GM12865 (cell line): ENCODE measurements around the gene FOXJ3.

Experiments used
- DNase-seq: peaks from one replicate; pipeline ENCODE4 v3.0.0; 2010; ENCODE audit warnings: low read depth
- H3K4me3 ChIP-seq: 2 replicates; pipeline ENCODE4 v1.5.1; 2011; ENCODE audit warnings: mild to moderate bottlenecking, low read depth, low read length, control low read depth
- CTCF ChIP-seq: IDR thresholded peaks from 2 replicates; pipeline ENCODE4 v1.5.1; 2011; ENCODE audit warnings: low read length, control low read depth, low read depth, inconsistent platforms; ENCODE audit not compliant: insufficient read depth; ENCODE audit errors: missing control alignments

Gene FOXJ3

DNA sequence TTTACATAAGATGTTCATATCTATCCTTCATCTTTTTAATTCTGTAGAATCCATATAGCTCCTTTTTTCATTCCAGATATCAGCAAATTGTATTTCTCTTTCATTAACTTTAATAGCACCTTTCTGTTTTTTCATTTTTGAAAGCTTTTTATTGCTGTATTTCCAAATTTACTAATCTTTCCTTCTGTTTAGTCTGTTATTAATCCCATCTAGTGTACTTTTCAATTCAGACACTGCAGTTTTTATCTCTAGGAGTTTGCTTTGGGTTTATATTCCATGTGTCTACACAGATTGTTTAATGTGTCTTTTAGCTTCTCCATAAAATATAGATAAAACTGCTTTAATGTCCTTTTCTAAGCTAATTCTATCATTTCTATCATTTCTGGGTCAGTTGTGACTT, 133.0 kb downstream of the FOXJ3 start:
- TF ChIP-seq CTCF: no peak
- DNase-seq: no peak

DNA sequence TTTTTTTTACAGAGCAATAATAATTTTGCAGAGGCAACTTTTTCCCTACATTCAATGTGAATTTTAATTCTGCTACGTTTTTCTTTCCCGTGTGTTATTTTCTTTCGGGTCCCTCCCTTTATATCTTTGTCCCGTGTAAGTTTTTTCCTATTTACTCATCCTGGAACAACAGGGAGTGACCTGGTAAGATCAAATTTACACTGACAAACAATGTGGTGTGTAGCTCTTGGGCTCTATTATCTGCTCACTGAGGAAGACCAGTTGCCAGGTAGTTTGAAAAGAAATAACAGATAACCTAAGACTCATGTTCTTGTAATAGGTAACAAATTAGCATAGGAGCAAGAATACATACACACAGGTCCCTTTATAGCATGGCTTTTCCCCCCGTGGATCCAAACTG, 136.8 kb downstream of the FOXJ3 start:
- no peak overlapping the region for H3K4me3 ChIP-seq
- no peak for TF ChIP-seq CTCF
- no peak for DNase-seq

More for the DNA sequence above, 133.0 kb downstream of the FOXJ3 start:
- no peak overlapping the region for H3K4me3 ChIP-seq

GRCh38 chr1:42195841-42196240, 139.2 kb downstream of the FOXJ3 start:
- H3K4me3 ChIP-seq: no peak overlapping the region
- DNase-seq: no peak
- TF ChIP-seq CTCF: no peak

DNA sequence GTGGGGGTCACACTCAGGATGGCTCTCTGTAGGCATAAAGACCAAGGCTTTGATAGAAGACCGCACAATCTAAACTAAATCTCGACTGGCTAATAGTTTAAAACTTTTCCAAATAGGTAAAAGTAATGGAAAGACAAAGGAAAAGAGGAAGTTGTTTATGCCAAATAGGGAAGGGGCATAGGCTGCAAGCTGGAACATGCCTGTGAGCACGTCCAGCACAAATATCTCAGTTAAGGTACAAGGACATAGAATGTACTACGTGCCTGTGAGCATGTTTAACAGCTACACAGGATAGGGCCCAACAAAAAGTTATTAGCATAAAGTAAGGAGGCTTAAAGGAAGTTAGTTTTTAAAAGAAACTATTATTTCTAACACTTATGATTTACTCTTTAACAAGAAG, 142.9 kb downstream of the FOXJ3 start:
- no peak overlapping the region for H3K4me3 ChIP-seq
- no peak for DNase-seq
- no peak for TF ChIP-seq CTCF

- no peak for TF ChIP-seq CTCF
- no peak for DNase-seq
- no peak overlapping the region for H3K4me3 ChIP-seq
Observed at GRCh38 chr1:42191319-42191718, 143.7 kb downstream of the FOXJ3 start.

DNA sequence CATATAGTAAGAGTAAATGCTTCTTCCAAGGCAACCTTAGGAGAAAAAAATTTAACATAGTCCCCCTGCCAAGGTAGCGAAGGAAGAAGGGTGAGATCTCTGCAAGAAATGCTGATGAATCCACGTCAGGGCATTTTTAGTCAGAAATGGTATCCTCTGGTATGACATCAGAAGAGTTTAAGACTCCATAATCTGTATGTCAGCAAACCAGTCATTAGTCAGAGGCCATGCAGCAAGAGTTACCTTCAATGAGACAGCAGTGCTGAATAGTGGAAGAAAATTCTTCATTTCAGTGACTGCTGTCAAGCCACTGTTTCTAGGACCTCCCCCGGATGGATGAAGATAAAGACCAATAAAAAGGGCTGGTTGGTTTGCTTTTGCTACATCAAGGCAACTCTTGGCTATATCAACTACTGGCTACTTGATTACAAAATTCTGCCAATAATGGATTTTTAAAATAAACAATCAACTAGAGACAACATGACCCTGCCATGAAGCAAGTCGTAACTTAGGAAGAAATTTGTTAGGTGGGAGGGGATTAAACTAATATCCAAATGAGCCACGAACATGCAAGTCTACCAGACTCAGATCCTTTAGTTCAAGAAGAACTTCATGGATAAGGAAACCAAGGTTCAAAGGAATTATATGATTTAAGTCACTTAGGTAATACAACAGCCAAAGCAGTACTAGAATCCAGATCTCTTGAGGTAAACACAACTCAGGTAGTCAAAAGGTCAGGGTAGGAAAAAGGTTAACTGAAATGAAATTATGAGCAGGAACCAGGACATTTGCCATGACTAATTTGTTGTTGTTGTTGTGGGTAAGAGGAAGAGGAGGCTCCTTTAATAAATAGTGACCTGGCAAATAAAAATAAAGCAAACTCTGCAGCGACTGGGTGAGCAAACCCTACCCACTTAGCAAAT, 144.8 kb downstream of the FOXJ3 start:
- DNase-seq: no peak
- no peak for TF ChIP-seq CTCF
- no peak overlapping the region for H3K4me3 ChIP-seq

DNA sequence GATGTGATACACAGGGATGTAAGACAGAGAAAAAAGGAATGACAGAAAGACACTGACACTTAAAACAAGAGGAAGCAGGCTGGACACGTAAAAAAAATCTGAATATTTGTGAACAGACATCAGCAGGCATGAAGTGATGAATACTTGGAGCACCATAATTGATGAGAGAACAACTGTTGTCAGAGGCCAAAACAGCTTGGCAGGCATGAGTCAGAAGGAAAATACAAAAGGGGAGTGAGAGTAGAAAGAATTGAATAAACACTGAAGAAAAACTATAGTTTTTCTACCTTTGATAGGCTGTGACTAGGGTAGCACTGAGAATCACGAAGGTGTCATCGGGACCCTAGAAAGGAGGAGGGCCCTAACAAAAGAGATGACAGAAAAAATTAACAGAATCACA, 148.9 kb downstream of the FOXJ3 start:
- no peak for DNase-seq
- TF ChIP-seq CTCF: no peak
- no peak overlapping the region for H3K4me3 ChIP-seq
